Liver (tissue), 9 donors: ENCODE data around the gene RBMS2. TPM values are rescaled to one million over a fixed set of nuclear protein-coding genes. Genes with fewer than 3 reads are reported as not detected.
A peak's percentile ranks its signal among the peaks of the same experiment; 100 is the strongest.

ENCODE experiments used
- DNase-seq: peaks from one replicate; pipeline ENCODE4 v3.0.0-alpha.2; 2017; ENCODE audit warnings: low spot score
- H3K27ac ChIP-seq, 2 donors: one replicate each; pipeline ENCODE4 v1.7.0; 2013; ENCODE audit warnings: inconsistent platforms in 2 of 2, low read length in 2 of 2, control low read depth in 1 of 2, low read depth in 1 of 2, mild to moderate bottlenecking in 1 of 2
- H3K27me3 ChIP-seq, 4 donors: one replicate each; pipeline versions ENCODE4 v1.6.1 to v1.7.0; 2013; ENCODE audit warnings: low read length in 3 of 4, inconsistent platforms in 1 of 4, mild to moderate bottlenecking in 1 of 4, moderate library complexity in 1 of 4; ENCODE audit not compliant: control insufficient read depth in 4 of 4, insufficient read depth in 4 of 4
- H3K36me3 ChIP-seq, 4 donors: one replicate each; pipeline versions ENCODE4 v1.6.1 to v1.7.0; 2013; ENCODE audit warnings: low read length in 3 of 4, mild to moderate bottlenecking in 3 of 4, low read depth in 1 of 4, moderate library complexity in 1 of 4; ENCODE audit not compliant: control insufficient read depth in 4 of 4, insufficient read depth in 3 of 4
- H3K4me1 ChIP-seq, 4 donors: one replicate each; pipeline versions ENCODE4 v1.6.1 to v1.7.0; 2013; ENCODE audit warnings: low read length in 3 of 4, mild to moderate bottlenecking in 3 of 4, moderate library complexity in 1 of 4; ENCODE audit not compliant: control insufficient read depth in 4 of 4, insufficient read depth in 4 of 4
- H3K4me3 ChIP-seq, 3 donors: one replicate each; pipeline versions ENCODE4 v1.6.1 to v1.7.0; 2013; ENCODE audit warnings: low read length in 3 of 3, control low read depth in 1 of 3, low read depth in 1 of 3, mild to moderate bottlenecking in 1 of 3
- H3K9ac ChIP-seq, 2 donors: one replicate each; pipeline ENCODE4 v1.7.0; 2013; ENCODE audit warnings: low read length in 2 of 2, mild to moderate bottlenecking in 2 of 2, moderate library complexity in 2 of 2, control low read depth in 1 of 2, low read depth in 1 of 2
- H3K9me3 ChIP-seq, 4 donors: one replicate each; pipeline versions ENCODE4 v1.6.1 to v1.7.0; 2013; ENCODE audit warnings: low read length in 3 of 4; ENCODE audit not compliant: control insufficient read depth in 4 of 4
- EGR1 ChIP-seq, 2 donors: IDR thresholded peaks; 2 replicates each; pipeline ENCODE4 v1.6.1; 2016 to 2018; ENCODE audit warnings: antibody characterized with exemption in 2 of 2, low read depth in 2 of 2
- FOXA1 ChIP-seq: IDR thresholded peaks from 2 replicates; pipeline ENCODE4 v1.6.1; 2016; ENCODE audit warnings: antibody characterized with exemption
- FOXA2 ChIP-seq: IDR thresholded peaks from 2 replicates; pipeline ENCODE4 v1.6.1; 2016; ENCODE audit warnings: antibody characterized with exemption
- GABPA ChIP-seq, 2 donors: IDR thresholded peaks in 1 of 2; conservative IDR thresholded peaks in 1 of 2; 2 replicates each; pipeline ENCODE4 v1.6.1; 2016; ENCODE audit warnings: antibody characterized with exemption in 2 of 2, mild to moderate bottlenecking in 1 of 2, moderate library complexity in 1 of 2
- HNF4A ChIP-seq, 2 donors: conservative IDR thresholded peaks; 2 replicates each; pipeline ENCODE4 v1.6.1; 2016; ENCODE audit warnings: antibody characterized with exemption in 2 of 2, mild to moderate bottlenecking in 2 of 2
- JUND ChIP-seq, 2 donors: IDR thresholded peaks; 2 replicates each; pipeline ENCODE4 v1.6.1; 2016; ENCODE audit warnings: antibody characterized with exemption in 2 of 2
- NR2F2 ChIP-seq: IDR thresholded peaks from 2 replicates; pipeline ENCODE4 v1.6.1; 2016; ENCODE audit warnings: antibody characterized with exemption
- RAD21 ChIP-seq, 2 donors: IDR thresholded peaks; 2 replicates each; pipeline ENCODE4 v1.6.1; 2016; ENCODE audit warnings: antibody characterized with exemption in 2 of 2, mild to moderate bottlenecking in 2 of 2
- RXRA ChIP-seq, 2 donors: IDR thresholded peaks; 2 replicates each; pipeline ENCODE4 v1.6.1; 2017 to 2018; ENCODE audit warnings: antibody characterized with exemption in 2 of 2, mild to moderate bottlenecking in 1 of 2
- TAF1 ChIP-seq: conservative IDR thresholded peaks from 2 replicates; pipeline ENCODE4 v1.6.1; 2016; ENCODE audit warnings: antibody characterized with exemption, mild to moderate bottlenecking
- YY1 ChIP-seq: IDR thresholded peaks from 2 replicates; pipeline ENCODE4 v1.6.1; 2016; ENCODE audit warnings: antibody characterized with exemption, mild to moderate bottlenecking
- WGBS: extraction: QIAGEN DNeasy Blood & Tissue Kit; methylation state at CpG from one replicate; pipeline ENCODE4 v1.1.7; 2013; 5-methylcytosine and 5-hydroxymethylcytosine counted together
- polyA plus RNA-seq, 2 donors: library from polyadenylated mRNA; stranded (reverse) in 1 of 2; unstranded in 1 of 2; fragments of 200-250 nt in 1 of 2; fragments of >200 nt in 1 of 2; fragmentation: Nextera tagmentation in 1 of 2; extraction: Ambion mirVana in 1 of 2; gene quantifications; one replicate each; pipeline versions ENCODE4 v1.2.1 to v1.2.3, GENCODE V29; 2013 to 2015
- total RNA-seq, 2 donors: library from RNA; depleted of rRNA; stranded (reverse); fragments of >200 nt; gene quantifications; one replicate each; pipeline ENCODE4 v1.2.3, GENCODE V29; 2014
- TF ChIP-seq, protein P1 (sequence below): IDR thresholded peaks from 2 replicates; pipeline ENCODE4 v1.6.1; 2016; ENCODE audit warnings: antibody characterized with exemption
- TF ChIP-seq, protein P2 (sequence below): fragments of 150-350 bp; IDR thresholded peaks from 2 replicates; pipeline ENCODE4 v1.5.1; 2017; ENCODE audit warnings: improper control_type of control experiment, low read depth, low read length; ENCODE audit not compliant: missing input control
- donor health status: healthy.
- donor health status: healthy.
- donor health status: healthy.
- donor health status: healthy.
- donor health status: healthy.

RBMS2 gene
- total and polyA plus RNA-seq, 4 donors: 1.2 to 3.8 (median 1.8) TPM

- H3K4me1 ChIP-seq: peaks cover 6 to 54% (median 42%) of the 10 kb centered on the region in 4 donors
- no peak for TF ChIP-seq GABPA (IDR thresholded peaks at IDR 0.05 in 1 of 2, conservative IDR thresholded peaks at IDR 0.05 in 1 of 2)
- no peak for TF ChIP-seq RXRA (IDR thresholded peaks at IDR 0.05)
- TF ChIP-seq JUND (IDR thresholded peaks at IDR 0.05): no peak
- TF ChIP-seq FOXA2: no peak
- no peak for TF ChIP-seq FOXA1
- TF ChIP-seq RAD21 (IDR thresholded peaks at IDR 0.05): no peak
- TF ChIP-seq HNF4A (conservative IDR thresholded peaks at IDR 0.05): no peak
- TF ChIP-seq NR2F2: no peak
- TF ChIP-seq, protein P1, sequence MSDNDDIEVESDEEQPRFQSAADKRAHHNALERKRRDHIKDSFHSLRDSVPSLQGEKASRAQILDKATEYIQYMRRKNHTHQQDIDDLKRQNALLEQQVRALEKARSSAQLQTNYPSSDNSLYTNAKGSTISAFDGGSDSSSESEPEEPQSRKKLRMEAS: no peak
- TF ChIP-seq YY1: no peak
- WGBS: 62% methylated on average over 2 of the region's 2 CpGs
- no peaks in the 10 kb centered on the region for H3K9me3 ChIP-seq
- no peaks in the 10 kb centered on the region for H3K27me3 ChIP-seq
- no peak overlapping the region for H3K4me3 ChIP-seq
- H3K9ac ChIP-seq: no peak overlapping the region
- no peak for DNase-seq
- peak overlapping the region in 1 of 2 donors; percentile 92 for H3K27ac ChIP-seq
- peaks cover 15 to 40% (median 29%) of the 10 kb centered on the region in 4 donors for H3K36me3 ChIP-seq
These were observed 116.0 kb downstream of the RBMS2 start for GRCh38 chr12:56637621-56638020.

DNA sequence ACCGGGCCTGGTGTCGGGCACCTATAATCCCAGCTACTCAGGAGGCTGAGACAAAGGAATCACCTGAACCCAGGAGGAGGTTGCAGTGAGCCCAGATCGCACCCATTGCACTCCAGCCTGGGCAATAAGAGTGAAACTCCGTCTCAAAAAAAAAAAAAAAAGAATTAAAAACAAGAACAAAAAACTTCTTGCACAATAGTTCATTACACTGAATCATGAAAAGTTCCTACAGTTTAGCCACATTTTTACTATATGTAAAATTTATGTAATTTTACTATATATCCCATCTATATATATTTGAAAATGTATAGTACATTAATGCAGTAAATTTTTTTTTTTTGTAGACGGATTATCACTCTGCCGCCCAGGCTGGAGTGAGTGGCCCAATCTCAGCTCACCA lies 119.6 kb downstream of the RBMS2 start:
- no peaks in the 10 kb centered on the region for H3K9me3 ChIP-seq
- 85% methylated on average over 6 of the region's 6 CpGs for WGBS
- no peak for DNase-seq
- H3K36me3 ChIP-seq: peaks cover 19 to 54% (median 41%) of the 10 kb centered on the region in 4 donors
- H3K27ac ChIP-seq: no peak overlapping the region
- no peak overlapping the region for H3K9ac ChIP-seq
- H3K4me1 ChIP-seq: peaks cover 0 to 32% (median 25%) of the 10 kb centered on the region in 4 donors
- no peak for TF ChIP-seq FOXA1
- no peak for TF ChIP-seq FOXA2
- no peak for TF ChIP-seq HNF4A (conservative IDR thresholded peaks at IDR 0.05)
- TF ChIP-seq NR2F2: no peak
- TF ChIP-seq GABPA (IDR thresholded peaks at IDR 0.05 in 1 of 2, conservative IDR thresholded peaks at IDR 0.05 in 1 of 2): no peak
- TF ChIP-seq EGR1 (IDR thresholded peaks at IDR 0.05; ENCODE audit: low read depth in 2 of 2): no peak
- no peak for TF ChIP-seq RAD21 (IDR thresholded peaks at IDR 0.05)
- TF ChIP-seq TAF1: no peak
- H3K27me3 ChIP-seq: no peaks in the 10 kb centered on the region
- H3K4me3 ChIP-seq: no peak overlapping the region

- no peak for DNase-seq
- 48% methylated on average over 4 of the region's 4 CpGs for WGBS
- Histone ChIP-seq H3K36me3 (peaks cover 12 to 35% (median 27%) of the 10 kb centered on the region in 4 donors), H3K27ac (peak overlapping the region in 1 of 2 donors; percentile 91), H3K4me3 (peak overlapping the region; percentile 73 to 99 (median 97)), H3K4me1 (peaks cover 2 to 16% (median 8%) of the 10 kb centered on the region in 4 donors), H3K9me3 (no peaks in the 10 kb centered on the region), H3K27me3 (no peaks in the 10 kb centered on the region), H3K9ac (peak overlapping the region; percentile 98)
- TF ChIP-seq, protein P2, sequence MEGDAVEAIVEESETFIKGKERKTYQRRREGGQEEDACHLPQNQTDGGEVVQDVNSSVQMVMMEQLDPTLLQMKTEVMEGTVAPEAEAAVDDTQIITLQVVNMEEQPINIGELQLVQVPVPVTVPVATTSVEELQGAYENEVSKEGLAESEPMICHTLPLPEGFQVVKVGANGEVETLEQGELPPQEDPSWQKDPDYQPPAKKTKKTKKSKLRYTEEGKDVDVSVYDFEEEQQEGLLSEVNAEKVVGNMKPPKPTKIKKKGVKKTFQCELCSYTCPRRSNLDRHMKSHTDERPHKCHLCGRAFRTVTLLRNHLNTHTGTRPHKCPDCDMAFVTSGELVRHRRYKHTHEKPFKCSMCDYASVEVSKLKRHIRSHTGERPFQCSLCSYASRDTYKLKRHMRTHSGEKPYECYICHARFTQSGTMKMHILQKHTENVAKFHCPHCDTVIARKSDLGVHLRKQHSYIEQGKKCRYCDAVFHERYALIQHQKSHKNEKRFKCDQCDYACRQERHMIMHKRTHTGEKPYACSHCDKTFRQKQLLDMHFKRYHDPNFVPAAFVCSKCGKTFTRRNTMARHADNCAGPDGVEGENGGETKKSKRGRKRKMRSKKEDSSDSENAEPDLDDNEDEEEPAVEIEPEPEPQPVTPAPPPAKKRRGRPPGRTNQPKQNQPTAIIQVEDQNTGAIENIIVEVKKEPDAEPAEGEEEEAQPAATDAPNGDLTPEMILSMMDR: no peak
- TF ChIP-seq NR2F2 (no peak), RAD21 (IDR thresholded peaks at IDR 0.05) (no peak)
These were observed 123.0 kb downstream of the RBMS2 start for GRCh38 chr12:56644654-56645053.
